ENCODE results near the gene C13orf46.
"Not testable (repeated sequence)": the region's sequence is repeated elsewhere in the genome, so short reads cannot be mapped to it uniquely, and the experiment has no call there.

The C13orf46 gene

DNA sequence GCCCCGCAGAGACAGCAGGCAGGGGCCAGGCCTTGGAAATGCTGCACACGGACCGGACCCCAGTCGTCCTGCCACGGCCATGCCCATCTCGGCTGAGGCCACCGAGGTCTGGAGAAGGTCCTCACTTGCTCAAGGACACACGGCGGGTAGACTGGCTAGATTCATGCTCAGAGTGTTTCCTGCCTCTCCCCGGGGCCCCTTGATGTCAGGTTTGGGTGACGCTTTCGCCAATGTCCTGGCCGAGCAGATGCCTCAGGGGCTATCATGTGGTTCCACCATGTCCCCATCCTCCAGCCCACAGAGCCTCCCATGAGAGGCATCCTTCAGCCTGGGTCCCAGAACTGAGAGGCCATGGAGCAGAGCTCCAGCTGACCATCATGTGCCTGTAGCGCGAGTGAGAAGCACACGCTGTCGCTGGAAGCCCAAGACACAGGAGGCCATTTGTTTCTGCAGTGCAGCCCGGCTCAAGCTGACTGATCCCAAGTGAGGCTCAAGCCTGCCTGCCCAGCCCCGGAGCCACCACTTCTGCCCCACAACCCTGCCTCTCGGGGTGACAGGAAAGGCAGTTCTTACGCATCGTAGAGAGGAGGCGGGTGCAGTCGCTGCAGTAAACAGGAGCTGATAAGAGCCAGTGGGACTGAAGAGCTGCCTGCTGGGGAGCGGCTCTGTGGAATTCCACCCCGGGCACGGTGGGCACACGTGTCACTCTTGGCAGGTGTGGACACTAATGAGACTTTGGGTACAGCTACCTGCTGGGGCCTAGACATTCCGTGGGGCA lies 56.1 kb downstream of the C13orf46 start:
- no peak for DNase-seq (ENCODE audit: low read depth)
- TF ChIP-seq, protein P1, sequence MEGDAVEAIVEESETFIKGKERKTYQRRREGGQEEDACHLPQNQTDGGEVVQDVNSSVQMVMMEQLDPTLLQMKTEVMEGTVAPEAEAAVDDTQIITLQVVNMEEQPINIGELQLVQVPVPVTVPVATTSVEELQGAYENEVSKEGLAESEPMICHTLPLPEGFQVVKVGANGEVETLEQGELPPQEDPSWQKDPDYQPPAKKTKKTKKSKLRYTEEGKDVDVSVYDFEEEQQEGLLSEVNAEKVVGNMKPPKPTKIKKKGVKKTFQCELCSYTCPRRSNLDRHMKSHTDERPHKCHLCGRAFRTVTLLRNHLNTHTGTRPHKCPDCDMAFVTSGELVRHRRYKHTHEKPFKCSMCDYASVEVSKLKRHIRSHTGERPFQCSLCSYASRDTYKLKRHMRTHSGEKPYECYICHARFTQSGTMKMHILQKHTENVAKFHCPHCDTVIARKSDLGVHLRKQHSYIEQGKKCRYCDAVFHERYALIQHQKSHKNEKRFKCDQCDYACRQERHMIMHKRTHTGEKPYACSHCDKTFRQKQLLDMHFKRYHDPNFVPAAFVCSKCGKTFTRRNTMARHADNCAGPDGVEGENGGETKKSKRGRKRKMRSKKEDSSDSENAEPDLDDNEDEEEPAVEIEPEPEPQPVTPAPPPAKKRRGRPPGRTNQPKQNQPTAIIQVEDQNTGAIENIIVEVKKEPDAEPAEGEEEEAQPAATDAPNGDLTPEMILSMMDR (conservative IDR thresholded peaks at IDR 0.05; ENCODE audit: control insufficient read depth, insufficient read depth, low read depth, low read length), result no peak
- H3K4me3 ChIP-seq (ENCODE audit: control insufficient read depth, low read depth, low read length), result no peak overlapping the region

DNA sequence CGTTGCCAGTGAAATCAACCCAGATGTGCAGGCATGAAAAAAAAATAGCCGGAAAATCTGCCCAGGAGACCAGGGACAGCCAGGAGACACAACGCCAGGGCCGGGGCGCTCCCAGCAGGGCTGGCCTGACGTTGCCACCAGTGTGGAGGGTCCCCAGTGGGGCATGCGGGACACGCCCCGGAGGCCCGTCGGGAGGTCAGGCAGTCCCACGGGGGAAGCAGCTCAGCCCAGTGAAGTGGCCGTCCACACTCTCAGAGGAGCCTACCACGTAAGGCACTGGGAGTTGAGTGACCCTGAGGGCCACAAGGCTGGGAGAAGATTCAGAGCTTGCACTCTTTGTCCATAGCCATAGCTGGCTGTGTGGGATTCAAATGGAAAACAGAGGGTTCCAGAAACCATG lies 56.8 kb downstream of the C13orf46 start:
- TF ChIP-seq, protein P1 (conservative IDR thresholded peaks at IDR 0.05; ENCODE audit: control insufficient read depth, insufficient read depth, low read depth, low read length), result no peak
- no peak overlapping the region for H3K4me3 ChIP-seq (ENCODE audit: control insufficient read depth, low read depth, low read length)
- no peak for DNase-seq (ENCODE audit: low read depth)

DNA sequence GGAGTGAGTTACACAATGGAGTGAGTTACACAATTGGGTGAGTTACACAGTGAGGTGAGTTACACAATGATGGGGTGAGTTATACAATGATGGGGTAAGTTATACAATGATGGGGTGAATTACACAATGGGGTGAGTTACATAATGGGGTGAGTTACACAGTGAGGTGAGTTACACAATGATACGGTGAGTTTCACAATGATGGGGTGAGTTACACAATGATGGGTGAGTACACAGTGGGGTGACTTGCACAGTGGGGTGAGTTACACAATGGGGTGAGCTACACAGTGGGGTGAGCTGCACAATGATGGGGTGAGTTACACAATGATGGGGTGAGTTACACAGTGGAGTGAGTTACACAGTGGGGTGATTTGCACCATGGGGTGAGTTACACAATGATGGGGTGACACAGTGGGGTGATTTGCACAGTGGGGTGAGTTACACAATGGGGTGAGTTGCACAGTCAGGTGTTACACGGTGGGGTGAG lies 57.5 kb downstream of the C13orf46 start:
- peak; percentile 88 for DNase-seq (ENCODE audit: low read depth)
- no peak overlapping the region for H3K4me3 ChIP-seq (ENCODE audit: control insufficient read depth, low read depth, low read length)
- TF ChIP-seq, protein P1 (conservative IDR thresholded peaks at IDR 0.05; ENCODE audit: control insufficient read depth, insufficient read depth, low read depth, low read length), result no peak

DNA sequence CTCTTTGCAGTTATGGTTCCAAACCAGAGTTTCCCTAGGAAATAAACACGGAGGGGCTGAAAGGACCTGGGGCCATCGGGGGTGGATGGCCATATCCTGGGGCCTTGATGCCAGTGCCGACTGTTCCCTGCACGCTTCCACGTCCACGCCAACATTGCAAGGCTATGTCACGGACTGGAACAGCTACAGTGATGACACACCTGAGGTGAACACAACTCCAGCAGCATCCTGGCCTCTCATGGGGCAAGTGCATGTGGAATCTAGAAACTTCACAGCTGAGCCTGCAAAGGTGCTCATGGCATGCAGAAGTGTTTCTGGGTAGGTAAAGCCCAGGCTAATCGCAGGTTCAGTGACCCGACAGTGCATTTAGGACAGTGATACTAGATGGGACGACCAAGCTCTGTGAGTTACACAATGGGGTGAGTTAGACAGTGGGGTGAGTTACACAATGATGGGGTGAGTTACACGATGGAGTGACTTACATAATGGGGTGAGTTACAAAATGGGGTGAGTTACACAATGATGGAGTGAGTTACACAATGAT lies 58.0 kb downstream of the C13orf46 start:
- DNase-seq (ENCODE audit: low read depth), result no peak
- TF ChIP-seq, protein P1 (conservative IDR thresholded peaks at IDR 0.05; ENCODE audit: control insufficient read depth, insufficient read depth, low read depth, low read length), result no peak
- H3K4me3 ChIP-seq (ENCODE audit: control insufficient read depth, low read depth, low read length), result no peak overlapping the region

DNA sequence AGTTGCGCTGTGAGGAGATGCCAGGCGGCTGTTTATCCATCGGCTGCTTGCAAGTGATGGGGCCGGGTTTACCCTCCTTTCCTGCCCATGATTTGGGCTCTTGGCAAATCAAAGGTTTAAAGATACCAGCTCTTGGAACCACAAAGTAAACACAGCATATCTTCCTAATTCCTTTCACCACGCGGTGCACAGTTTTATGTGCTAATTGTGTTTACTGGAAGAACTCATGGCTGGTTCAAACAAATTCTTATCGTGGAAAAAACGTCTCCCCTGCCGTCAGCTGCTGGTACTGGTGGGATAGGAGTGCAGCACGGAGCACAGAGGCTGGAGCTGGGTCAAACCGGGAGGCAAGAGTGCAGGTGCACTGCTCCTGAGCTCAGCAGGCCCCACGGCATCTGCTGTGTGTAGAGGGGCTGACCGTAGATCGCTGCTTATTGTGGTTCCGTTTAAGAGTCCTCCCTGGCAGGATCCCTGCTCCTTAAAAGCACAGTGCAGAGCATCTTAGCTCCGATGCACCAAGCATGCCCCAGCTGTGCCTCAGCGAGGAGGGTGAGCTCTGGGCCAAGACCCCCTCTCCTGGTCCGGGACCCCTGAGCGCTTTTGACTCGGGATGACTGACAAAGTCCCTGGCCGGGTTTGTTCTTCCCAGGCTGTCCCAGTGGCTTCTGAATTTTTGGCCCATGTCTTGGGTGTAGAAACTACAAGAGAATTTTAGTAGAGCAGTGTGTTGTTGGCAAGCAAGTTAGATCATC lies 58.7 kb downstream of the C13orf46 start:
- TF ChIP-seq, protein P1 (conservative IDR thresholded peaks at IDR 0.05; ENCODE audit: control insufficient read depth, insufficient read depth, low read depth, low read length), result no peak
- H3K4me3 ChIP-seq (ENCODE audit: control insufficient read depth, low read depth, low read length), result no peak overlapping the region
- DNase-seq (ENCODE audit: low read depth), result no peak

DNA sequence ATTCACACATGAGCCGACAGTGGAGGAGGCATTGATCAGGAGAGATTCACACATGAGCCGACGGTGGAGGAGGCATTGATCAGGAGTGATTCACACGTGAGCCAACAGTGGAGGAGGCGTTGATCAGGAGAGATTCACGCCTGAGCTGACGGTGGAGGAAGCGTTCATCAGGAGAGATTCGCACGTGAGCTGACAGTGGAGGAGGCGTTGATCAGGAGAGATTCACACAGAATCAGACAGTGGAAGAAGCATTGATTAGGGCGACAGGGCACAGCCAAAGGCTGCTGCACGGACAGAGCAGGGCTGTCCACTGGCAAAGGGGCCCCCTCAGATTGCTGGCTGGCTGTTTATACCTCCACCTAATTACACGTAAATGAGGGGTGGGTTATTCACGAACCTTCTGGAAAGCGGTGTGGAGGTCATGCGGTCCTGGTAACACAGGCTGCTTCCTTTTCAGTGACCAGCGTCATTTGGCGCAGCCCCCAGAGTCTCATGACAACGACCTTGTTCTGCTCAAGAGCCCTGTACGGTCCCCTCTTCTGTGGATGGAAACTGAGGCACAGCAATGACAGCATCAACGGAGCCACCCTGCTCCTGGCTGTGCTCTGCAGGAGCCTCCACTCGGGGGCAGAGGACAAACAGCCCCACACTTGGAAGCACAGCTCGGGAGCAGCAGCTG lies 59.4 kb downstream of the C13orf46 start:
- DNase-seq (ENCODE audit: low read depth), result no peak
- TF ChIP-seq, protein P1 (conservative IDR thresholded peaks at IDR 0.05; ENCODE audit: control insufficient read depth, insufficient read depth, low read depth, low read length), result no peak

DNA sequence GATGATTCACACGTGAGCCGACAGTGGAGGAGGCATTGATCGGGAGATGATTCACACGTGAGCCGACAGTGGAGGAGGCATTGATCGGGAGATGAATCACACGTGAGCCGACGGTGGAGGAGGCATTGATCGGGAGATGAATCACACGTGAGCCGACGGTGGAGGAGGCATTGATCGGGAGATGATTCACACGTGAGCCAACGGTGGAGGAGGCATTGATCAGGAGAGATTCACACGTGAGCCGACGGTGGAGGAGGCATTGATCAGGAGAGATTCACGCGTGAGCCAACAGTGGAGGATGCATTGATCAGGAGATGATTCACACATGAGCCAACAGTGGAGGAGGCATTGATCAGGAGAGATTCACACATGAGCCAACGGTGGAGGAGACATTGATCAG lies 60.0 kb downstream of the C13orf46 start:
- not testable (repeated sequence) for DNase-seq (ENCODE audit: low read depth); H3K4me3 ChIP-seq (ENCODE audit: control insufficient read depth, low read depth, low read length)

More for the DNA sequence above, 59.4 kb downstream of the C13orf46 start:
- H3K4me3 ChIP-seq (ENCODE audit: control insufficient read depth, low read depth, low read length), result no peak overlapping the region

DNA sequence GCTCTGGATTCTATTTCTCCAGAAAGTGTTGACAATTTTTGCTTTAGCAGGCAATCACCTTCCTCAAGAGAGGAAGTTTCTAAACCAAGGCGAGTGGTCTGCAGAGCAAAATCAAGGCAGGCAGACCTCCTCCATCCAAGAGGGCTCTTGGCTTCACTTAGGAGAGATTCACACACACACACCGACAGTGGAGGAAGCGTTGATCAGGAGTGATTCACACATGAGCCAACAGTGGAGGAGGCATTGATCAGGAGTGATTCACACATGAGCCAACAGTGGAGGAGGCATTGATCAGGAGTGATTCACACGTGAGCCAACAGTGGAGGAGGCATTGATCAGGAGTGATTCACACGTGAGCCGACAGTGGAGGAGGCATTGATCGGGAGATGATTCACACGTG lies 60.5 kb downstream of the C13orf46 start:
- peak; percentile 87 for DNase-seq (ENCODE audit: low read depth)

More for the DNA sequence above, 60.5 kb downstream of the C13orf46 start:
- H3K4me3 ChIP-seq (ENCODE audit: control insufficient read depth, low read depth, low read length), result not testable (repeated sequence)

Measured in fibroblast of mammary gland (primary cell).